Nephron (organoid): ENCODE results near the gene BIRC7.

Experiments
- H3K27ac Mint-ChIP-seq, 3 experiments: 2 replicates each; pipeline ENCODE4 v1.8.0; 2020; ENCODE audit warnings: mixed read lengths in 3 of 3, mild to moderate bottlenecking in 2 of 3, moderate library complexity in 1 of 3
- H3K27me3 Mint-ChIP-seq: 2 replicates; pipeline ENCODE4 v1.8.0; 2021; ENCODE audit warnings: low read depth, mild to moderate bottlenecking, moderate library complexity, mixed read lengths
- H3K36me3 Mint-ChIP-seq: 2 replicates; pipeline ENCODE4 v1.8.0; 2020; ENCODE audit warnings: low read depth, mixed read lengths
- H3K4me1 Mint-ChIP-seq: 2 replicates; pipeline ENCODE4 v1.8.0; 2020; ENCODE audit warnings: mixed read lengths
- H3K4me3 Mint-ChIP-seq, 3 experiments: 2 replicates each; pipeline ENCODE4 v1.8.0; 2020; ENCODE audit warnings: mild to moderate bottlenecking in 3 of 3, mixed read lengths in 3 of 3, moderate library complexity in 2 of 3
- H3K9me3 Mint-ChIP-seq: 2 replicates; pipeline ENCODE4 v1.8.0; 2020; ENCODE audit warnings: mixed read lengths
- CTCF ChIP-seq, 3 experiments: fragments of 200-600 bp; sonication (generic); IDR thresholded peaks; one replicate each; pipeline ENCODE4 v1.5.0; 2021; ENCODE audit warnings: antibody characterized with exemption in 3 of 3; ENCODE audit not compliant: unreplicated experiment in 3 of 3

BIRC7 gene

GRCh38 chr20:63280929-63281545, 45.3 kb downstream of the BIRC7 start:
- Mint-ChIP-seq H3K27me3 (no peaks in the 10 kb centered on the region), H3K27ac (no peak overlapping the region), H3K4me3 (no peak overlapping the region), H3K9me3 (no peaks in the 10 kb centered on the region), H3K36me3 (peaks cover 19% of the 10 kb centered on the region), H3K4me1 (peaks cover 5% of the 10 kb centered on the region)
- TF ChIP-seq CTCF (IDR thresholded peaks at IDR 0.05; ENCODE audit: unreplicated experiment in 3 of 3) = peak in 2 of 3 experiments; percentile 12 to 24

- Mint-ChIP-seq H3K27ac (no peak overlapping the region), H3K9me3 (no peaks in the 10 kb centered on the region), H3K27me3 (no peaks in the 10 kb centered on the region), H3K36me3 (peaks cover 19% of the 10 kb centered on the region), H3K4me3 (no peak overlapping the region), H3K4me1 (peaks cover 5% of the 10 kb centered on the region)
- no peak for TF ChIP-seq CTCF (IDR thresholded peaks at IDR 0.05; ENCODE audit: unreplicated experiment in 3 of 3)
Observed at GRCh38 chr20:63281742-63282665, 46.3 kb downstream of the BIRC7 start.

GRCh38 chr20:63282946-63283345, 47.2 kb downstream of the BIRC7 start:
- H3K27me3 Mint-ChIP-seq = no peaks in the 10 kb centered on the region

GRCh38 chr20:63283397-63284082, 47.8 kb downstream of the BIRC7 start:
- H3K36me3 Mint-ChIP-seq = peaks cover 19% of the 10 kb centered on the region
- H3K4me3 Mint-ChIP-seq = no peak overlapping the region
- no peak for TF ChIP-seq CTCF (IDR thresholded peaks at IDR 0.05; ENCODE audit: unreplicated experiment in 3 of 3)
- no peaks in the 10 kb centered on the region for H3K9me3 Mint-ChIP-seq
- H3K4me1 Mint-ChIP-seq = peaks cover 5% of the 10 kb centered on the region
- no peaks in the 10 kb centered on the region for H3K27me3 Mint-ChIP-seq
- H3K27ac Mint-ChIP-seq = no peak overlapping the region

More at GRCh38 chr20:63282946-63283345, 47.2 kb downstream of the BIRC7 start:
- Mint-ChIP-seq H3K36me3 (peaks cover 16% of the 10 kb centered on the region), H3K4me3 (no peak overlapping the region), H3K4me1 (peaks cover 5% of the 10 kb centered on the region), H3K27ac (no peak overlapping the region), H3K9me3 (no peaks in the 10 kb centered on the region)
- TF ChIP-seq CTCF (IDR thresholded peaks at IDR 0.05; ENCODE audit: unreplicated experiment in 3 of 3) = no peak

GRCh38 chr20:63284083-63284440, 48.4 kb downstream of the BIRC7 start:
- H3K27ac Mint-ChIP-seq = no peak overlapping the region
- H3K9me3 Mint-ChIP-seq = no peaks in the 10 kb centered on the region
- H3K4me1 Mint-ChIP-seq = peaks cover 5% of the 10 kb centered on the region
- no peaks in the 10 kb centered on the region for H3K27me3 Mint-ChIP-seq
- no peak for TF ChIP-seq CTCF (IDR thresholded peaks at IDR 0.05; ENCODE audit: unreplicated experiment in 3 of 3)
- peaks cover 19% of the 10 kb centered on the region for H3K36me3 Mint-ChIP-seq
- H3K4me3 Mint-ChIP-seq = no peak overlapping the region
